ENCODE measurements around the gene GARIN5B. TPM values are rescaled to one million over a fixed set of nuclear protein-coding genes. Genes with fewer than 3 reads are reported as not detected.

Gene GARIN5B
- total and polyA plus RNA-seq, 7 donors = not detected

DNA sequence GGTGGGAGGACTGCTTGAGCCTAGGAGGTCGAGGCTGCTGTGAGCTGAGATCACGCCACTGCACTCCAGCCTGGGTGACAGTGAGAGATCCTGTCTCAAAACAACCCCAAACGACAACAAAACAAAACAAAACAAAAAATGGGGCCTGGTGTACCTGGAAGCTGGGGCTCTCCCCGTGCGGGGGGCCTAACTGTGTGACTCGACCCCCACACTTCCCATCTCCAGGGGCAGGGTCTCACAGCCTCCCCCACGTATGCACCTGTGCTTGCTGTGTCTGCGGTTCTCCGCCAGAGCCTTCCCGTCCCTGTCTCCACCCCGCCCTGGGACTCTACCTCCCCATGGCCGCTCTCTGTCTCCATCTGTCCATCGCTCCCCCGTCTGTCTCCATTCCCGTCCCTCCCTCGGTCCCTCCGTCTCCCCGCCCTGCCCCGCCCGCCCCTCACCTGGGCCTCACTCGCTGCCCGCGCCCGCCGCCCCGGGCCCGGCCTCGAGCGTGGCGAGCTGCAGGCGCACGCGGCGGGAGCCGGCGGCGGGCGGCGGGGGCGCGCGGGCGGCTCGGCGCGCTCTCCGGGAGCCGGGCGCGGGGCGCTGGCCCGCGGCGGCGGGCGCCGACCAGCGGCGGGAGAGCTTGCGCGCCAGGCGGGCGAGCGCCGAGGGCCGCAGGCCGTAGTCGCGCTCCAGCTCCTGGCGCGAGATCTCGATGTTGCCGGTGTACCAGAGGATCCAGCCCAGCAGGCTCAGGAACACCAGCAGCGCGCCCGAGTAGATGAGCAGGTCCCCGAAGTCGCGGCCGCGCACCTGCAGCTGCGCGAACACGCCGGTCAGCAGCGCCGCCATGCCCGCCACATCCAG lies 20.4 kb upstream of the GARIN5B start:
- 3% methylated on average over 88 of the region's 88 CpGs for WGBS, 2 donors
- Histone ChIP-seq H3K27me3 (no peaks in the 10 kb centered on the region), H3K36me3 (peaks cover 12 to 14% (median 13%) of the 10 kb centered on the region in 4 donors), H3K9me3 (no peaks in the 10 kb centered on the region), H3K4me1 (peaks cover 0 to 44% (median 38%) of the 10 kb centered on the region in 4 donors), H3K4me3 (peak overlapping the region; percentile 27 to 95 (median 83)), H3K27ac (peak overlapping the region; percentile 94 to 97 (median 96))
- intact Hi-C loops (cut with DNase I) = loop anchor here (1.0 kb wide), 2 partner anchors 44 to 81 kb away; partner anchors contain the start of gene KMT5C
- TF ChIP-seq CTCF (IDR thresholded peaks at IDR 0.05) (no peak), POLR2A (IDR thresholded peaks at IDR 0.05) (no peak), POLR2AphosphoS5 (IDR thresholded peaks at IDR 0.05) (peak in 2 of 4 donors; percentile 65 to 67), EP300 (IDR thresholded peaks at IDR 0.05) (no peak)
- DNase-seq = peak; percentile 83

DNA sequence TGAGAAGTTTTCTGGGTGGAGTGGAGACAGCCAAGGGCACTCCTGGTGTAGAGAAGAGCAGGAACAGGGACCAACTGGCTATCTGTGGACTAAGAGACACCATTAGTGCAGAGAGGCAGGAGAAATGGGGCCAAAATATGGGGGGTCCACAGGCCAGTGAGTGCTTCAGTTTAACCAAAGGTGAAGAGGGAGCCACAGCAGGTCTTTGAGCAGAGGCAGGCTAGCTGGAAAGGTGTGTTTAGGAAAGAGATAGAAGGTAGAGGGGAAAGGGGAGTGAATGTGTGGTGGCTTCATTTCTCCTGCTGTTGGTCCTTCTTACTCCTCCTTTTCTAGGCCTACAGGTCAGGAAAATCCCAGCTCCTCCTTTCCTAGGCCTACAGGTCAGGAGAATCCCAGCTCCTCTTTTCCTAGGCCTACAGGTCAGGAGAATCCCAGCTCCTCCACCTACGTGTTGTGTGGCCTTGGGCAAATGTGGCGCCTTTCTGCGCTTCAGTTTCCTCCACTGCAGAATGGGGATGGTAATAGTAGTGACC lies 19.5 kb upstream of the GARIN5B start:
- TF ChIP-seq CTCF (IDR thresholded peaks at IDR 0.05) (no peak), POLR2AphosphoS5 (IDR thresholded peaks at IDR 0.05) (no peak), POLR2A (IDR thresholded peaks at IDR 0.05) (no peak), EP300 (IDR thresholded peaks at IDR 0.05) (no peak)
- no peak overlapping the region for H3K4me3 ChIP-seq
- 96 to 97% methylated on average over 3 of the region's 3 CpGs for WGBS, 2 donors

DNA sequence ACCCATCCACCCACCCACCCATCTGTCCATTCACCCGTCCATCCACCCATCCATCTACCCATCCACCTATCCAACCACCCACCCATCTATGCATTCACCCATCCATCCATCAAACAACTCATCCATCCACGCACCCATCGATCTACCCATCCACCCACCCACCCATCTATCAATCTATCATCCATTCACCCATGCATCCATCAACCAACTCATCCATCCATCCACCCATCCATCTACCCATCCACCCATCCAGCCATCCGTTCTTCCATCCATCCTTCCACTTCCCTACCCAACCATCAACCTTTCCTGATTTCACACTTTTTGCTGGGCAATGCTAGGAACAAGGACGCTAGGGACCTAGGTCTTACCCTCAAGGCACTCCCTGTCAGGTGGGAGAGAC lies 19.0 kb upstream of the GARIN5B start:
- no peak for DNase-seq
- peaks cover under 1 to 11% (median 8%) of the 10 kb centered on the region in 3 donors for H3K27me3 ChIP-seq
- intact Hi-C loops (cut with DNase I) = no loop called here
- H3K27ac ChIP-seq = no peak overlapping the region
- H3K4me1 ChIP-seq = peaks cover 0 to 30% (median 26%) of the 10 kb centered on the region in 4 donors
- 96 to 97% methylated on average over 5 of the region's 5 CpGs for WGBS, 2 donors
- H3K9me3 ChIP-seq = no peaks in the 10 kb centered on the region
- H3K4me3 ChIP-seq = no peak overlapping the region
- peaks cover 0 to 2% (median 0%) of the 10 kb centered on the region in 4 donors for H3K36me3 ChIP-seq
- TF ChIP-seq EP300 (IDR thresholded peaks at IDR 0.05) (no peak), CTCF (IDR thresholded peaks at IDR 0.05) (no peak), POLR2AphosphoS5 (IDR thresholded peaks at IDR 0.05) (no peak), POLR2A (IDR thresholded peaks at IDR 0.05) (no peak)

More for the DNA sequence above, 19.5 kb upstream of the GARIN5B start:
- Histone ChIP-seq H3K27me3 (peaks cover 0 to 6% (median 4%) of the 10 kb centered on the region in 3 donors), H3K36me3 (peaks cover 3 to 4% (median 3%) of the 10 kb centered on the region in 4 donors), H3K9me3 (no peaks in the 10 kb centered on the region), H3K27ac (no peak overlapping the region), H3K4me1 (peaks cover 0 to 35% (median 31%) of the 10 kb centered on the region in 4 donors)
- DNase-seq = no peak
- intact Hi-C loops (cut with DNase I) = loop anchor here (1.0 kb wide), 2 partner anchors 43 to 80 kb away; partner anchors contain the start of gene KMT5C

DNA sequence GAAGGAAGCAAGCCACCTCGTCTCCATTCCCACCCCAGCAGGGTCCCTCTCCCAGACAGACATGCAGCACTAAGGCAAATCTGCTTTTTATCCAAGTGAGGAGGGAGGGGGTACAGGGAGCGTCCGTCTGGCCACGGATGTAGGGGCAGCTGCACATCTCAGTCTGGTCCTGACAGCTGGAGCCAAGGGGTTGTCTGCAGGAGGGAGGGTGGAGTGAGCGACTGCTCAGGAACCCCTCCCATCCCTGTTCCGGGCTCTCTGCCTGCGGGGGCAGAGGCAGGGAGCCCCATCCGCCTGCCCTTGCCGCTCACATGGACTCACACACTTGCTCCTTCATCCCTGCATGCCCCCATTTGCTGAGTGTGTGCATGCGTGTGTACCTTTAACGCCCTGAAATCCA lies 16.1 kb upstream of the GARIN5B start:
- intact Hi-C loops (cut with DNase I) = no loop called here
- WGBS, 2 donors = 69 to 73% methylated on average over 11 of the region's 11 CpGs

More for the DNA sequence above, 16.1 kb upstream of the GARIN5B start:
- Histone ChIP-seq H3K27ac (no peak overlapping the region), H3K36me3 (no peaks in the 10 kb centered on the region), H3K27me3 (peaks cover 20 to 40% (median 29%) of the 10 kb centered on the region in 3 donors), H3K9me3 (no peaks in the 10 kb centered on the region), H3K4me1 (peaks cover 0 to 16% (median 12%) of the 10 kb centered on the region in 4 donors), H3K4me3 (no peak overlapping the region)
- TF ChIP-seq POLR2AphosphoS5 (IDR thresholded peaks at IDR 0.05) (no peak), POLR2A (IDR thresholded peaks at IDR 0.05) (no peak), CTCF (IDR thresholded peaks at IDR 0.05) (no peak), EP300 (IDR thresholded peaks at IDR 0.05) (no peak)
- no peak for DNase-seq
